Activated CD4-positive, alpha-beta T cell treated with anti-CD3 and anti-CD28 coated beads, Interleukin-2, amount 50 U/mL, for 1 hour (primary cell): Measurements from ENCODE around the gene ZBTB46.
"Not testable (repeated sequence)": the region's sequence is repeated elsewhere in the genome, so short reads cannot be mapped to it uniquely, and the experiment has no call there.

Experiments used
- DNase-seq: peaks from one replicate; pipeline ENCODE4 v3.0.0-alpha.2; 2020

Gene ZBTB46

GRCh38 chr20:63811491-63811875 lies 19.6 kb downstream of the ZBTB46 start:
- DNase-seq: no peak

- no peak for DNase-seq
Measured at GRCh38 chr20:63810730-63811490, 20.2 kb downstream of the ZBTB46 start.

GRCh38 chr20:63809856-63810255 lies 21.2 kb downstream of the ZBTB46 start:
- no peak for DNase-seq

GRCh38 chr20:63808964-63809674 lies 21.9 kb downstream of the ZBTB46 start:
- no peak for DNase-seq

GRCh38 chr20:63808145-63808724 lies 22.8 kb downstream of the ZBTB46 start:
- DNase-seq: no peak

- no peak for DNase-seq
Measured at GRCh38 chr20:63807654-63808053, 23.4 kb downstream of the ZBTB46 start.

GRCh38 chr20:63804308-63804636 lies 26.8 kb downstream of the ZBTB46 start:
- DNase-seq: no peak

- no peak for DNase-seq
Measured at GRCh38 chr20:63802469-63803240, 28.4 kb downstream of the ZBTB46 start.

- DNase-seq: not testable (repeated sequence)
Measured at GRCh38 chr20:63801174-63801573, 29.9 kb downstream of the ZBTB46 start.

- not testable (repeated sequence) for DNase-seq
Measured at GRCh38 chr20:63800411-63800810, 30.7 kb downstream of the ZBTB46 start.

GRCh38 chr20:63799127-63799526 lies 31.9 kb downstream of the ZBTB46 start:
- not testable (repeated sequence) for DNase-seq

- DNase-seq: not testable (repeated sequence)
Measured at GRCh38 chr20:63797175-63797574, 33.9 kb downstream of the ZBTB46 start.

- DNase-seq: no peak
Measured at GRCh38 chr20:63795178-63795830, 35.8 kb downstream of the ZBTB46 start.

GRCh38 chr20:63794614-63795013 lies 36.5 kb downstream of the ZBTB46 start:
- no peak for DNase-seq

- DNase-seq: no peak
Measured at GRCh38 chr20:63792866-63793265, 38.2 kb downstream of the ZBTB46 start.

GRCh38 chr20:63791497-63792156 lies 39.4 kb downstream of the ZBTB46 start:
- DNase-seq: no peak

- no peak for DNase-seq
Measured at GRCh38 chr20:63790572-63791168, 40.4 kb downstream of the ZBTB46 start.

- DNase-seq: no peak
Measured at GRCh38 chr20:63789836-63790571, 41.1 kb downstream of the ZBTB46 start.

GRCh38 chr20:63787749-63788148 lies 43.3 kb downstream of the ZBTB46 start:
- no peak for DNase-seq

GRCh38 chr20:63787302-63787701 lies 43.8 kb downstream of the ZBTB46 start:
- DNase-seq: no peak

GRCh38 chr20:63785691-63786131 lies 45.4 kb downstream of the ZBTB46 start:
- DNase-seq: no peak
